ENCODE data around the gene C2CD2L. TPM values are rescaled to one million over a fixed set of nuclear protein-coding genes. Genes with fewer than 3 reads are reported as not detected.

Gene C2CD2L
- total RNA-seq, 4 donors from 2014 or later = 13.2 to 107 (median 81.8) TPM

GRCh38 chr11:119112314-119113020 lies 5.3 kb downstream of the C2CD2L start:
- no peak overlapping the region for H3K4me3 ChIP-seq
- H3K36me3 ChIP-seq = peaks cover 0 to 68% (median 0%) of the 10 kb centered on the region in 3 donors
- H3K27ac ChIP-seq = no peak overlapping the region
- H3K9me3 ChIP-seq = no peaks in the 10 kb centered on the region
- no peak for DNase-seq
- H3K27me3 ChIP-seq = no peaks in the 10 kb centered on the region
- TF ChIP-seq CTCF (IDR thresholded peaks at IDR 0.05) (no peak), POLR2A (IDR thresholded peaks at IDR 0.05) (no peak)
- peaks cover 5 to 27% (median 8%) of the 10 kb centered on the region in 4 donors for H3K4me1 ChIP-seq

- no peak overlapping the region for H3K27ac ChIP-seq
- H3K4me3 ChIP-seq = no peak overlapping the region
- no peaks in the 10 kb centered on the region for H3K9me3 ChIP-seq
- peaks cover 0 to 21% (median 5%) of the 10 kb centered on the region in 4 donors for H3K4me1 ChIP-seq
- DNase-seq = no peak
- H3K27me3 ChIP-seq = no peaks in the 10 kb centered on the region
- H3K36me3 ChIP-seq = peaks cover 0 to 74% (median 0%) of the 10 kb centered on the region in 3 donors
- no peak for TF ChIP-seq CTCF (IDR thresholded peaks at IDR 0.05)
- TF ChIP-seq POLR2A (IDR thresholded peaks at IDR 0.05) = no peak
Measured at GRCh38 chr11:119113716-119114115, 6.6 kb downstream of the C2CD2L start.

GRCh38 chr11:119114351-119114750 lies 7.2 kb downstream of the C2CD2L start:
- TF ChIP-seq CTCF (IDR thresholded peaks at IDR 0.05) (no peak), POLR2A (IDR thresholded peaks at IDR 0.05) (no peak)
- peaks cover 0 to 74% (median 0%) of the 10 kb centered on the region in 3 donors for H3K36me3 ChIP-seq

GRCh38 chr11:119115484-119116234 lies 8.5 kb downstream of the C2CD2L start:
- TF ChIP-seq POLR2A (IDR thresholded peaks at IDR 0.05) = no peak
- no peak for TF ChIP-seq CTCF (IDR thresholded peaks at IDR 0.05)
- peaks cover 0 to 2% (median 0%) of the 10 kb centered on the region in 4 donors for H3K4me1 ChIP-seq
- H3K27ac ChIP-seq = peak overlapping the region; percentile 28 to 67 (median 48)
- H3K36me3 ChIP-seq = peaks cover 0 to 67% (median 0%) of the 10 kb centered on the region in 3 donors
- no peaks in the 10 kb centered on the region for H3K9me3 ChIP-seq
- H3K4me3 ChIP-seq = no peak overlapping the region
- no peaks in the 10 kb centered on the region for H3K27me3 ChIP-seq
- no peak for DNase-seq

More at GRCh38 chr11:119114351-119114750, 7.2 kb downstream of the C2CD2L start:
- peak overlapping the region in 1 of 4 donors; percentile 12 for H3K27ac ChIP-seq
- H3K27me3 ChIP-seq = no peaks in the 10 kb centered on the region
- H3K4me3 ChIP-seq = no peak overlapping the region
- H3K4me1 ChIP-seq = peaks cover 0 to 15% (median 0%) of the 10 kb centered on the region in 4 donors
- no peak for DNase-seq
- no peaks in the 10 kb centered on the region for H3K9me3 ChIP-seq

- no peaks in the 10 kb centered on the region for H3K9me3 ChIP-seq
- H3K36me3 ChIP-seq = peaks cover 0 to 62% (median 0%) of the 10 kb centered on the region in 3 donors
- DNase-seq = no peak
- no peaks in the 10 kb centered on the region for H3K4me1 ChIP-seq
- H3K27me3 ChIP-seq = no peaks in the 10 kb centered on the region
- no peak overlapping the region for H3K4me3 ChIP-seq
- peak overlapping the region; percentile 28 to 67 (median 48) for H3K27ac ChIP-seq
- TF ChIP-seq POLR2A (IDR thresholded peaks at IDR 0.05) (no peak), CTCF (IDR thresholded peaks at IDR 0.05) (no peak)
Measured at GRCh38 chr11:119116235-119116594, 9.1 kb downstream of the C2CD2L start.
